ENCODE results near the gene PRF1.

DNA sequence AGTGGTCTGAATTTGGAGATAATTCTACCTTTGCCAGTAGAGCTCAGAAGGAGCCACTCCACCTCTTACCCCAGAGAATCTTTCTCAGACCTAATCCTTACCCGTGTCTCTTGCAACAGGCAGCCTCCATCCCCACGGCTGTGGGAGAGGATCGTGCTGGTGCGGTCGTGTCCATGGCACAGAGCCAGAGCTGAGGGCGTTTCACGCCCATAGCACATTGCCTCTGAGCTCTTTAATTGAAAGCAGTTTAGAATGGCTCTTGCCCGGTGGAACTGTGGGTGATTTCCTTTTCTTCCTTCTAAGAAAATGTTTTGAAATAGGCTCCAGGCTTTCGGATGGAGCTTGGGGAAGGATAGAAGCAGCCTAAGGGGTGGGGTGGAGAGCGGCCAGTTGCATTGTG lies 41.5 kb downstream of the PRF1 start:
- TF ChIP-seq CTCF (IDR thresholded peaks at IDR 0.05): no peak
- no peak for TF ChIP-seq POLR2A (IDR thresholded peaks at IDR 0.05)
